ENCODE results near the gene AFF3. TPM values are rescaled to one million over a fixed set of nuclear protein-coding genes. Genes with fewer than 3 reads are reported as not detected.
"Not testable (repeated sequence)": the region's sequence is repeated elsewhere in the genome, so short reads cannot be mapped to it uniquely, and the experiment has no call there.

AFF3 gene
- total RNA-seq, 1 experiment from 2014 or later: not detected

DNA sequence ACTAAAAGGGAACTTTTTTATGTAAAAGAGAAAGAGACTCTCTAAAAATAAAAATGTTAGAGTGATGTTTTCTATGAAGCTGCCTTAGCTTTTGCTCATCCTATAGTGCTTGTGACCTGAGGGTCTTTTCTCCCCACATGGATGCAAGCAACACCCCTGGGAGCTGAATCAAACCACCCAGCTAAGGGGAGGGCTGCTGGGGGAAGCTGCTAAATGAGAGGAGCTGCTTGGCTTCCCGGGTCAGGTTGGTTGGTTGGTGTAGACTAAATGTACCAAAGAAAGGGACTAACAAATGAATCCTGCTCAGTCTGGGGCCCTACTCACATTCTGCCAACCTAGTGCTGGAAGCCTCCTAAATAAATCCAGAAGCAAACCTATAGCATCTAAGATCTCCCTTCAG, 35.0 kb downstream of the AFF3 start:
- H3K36me3 Mint-ChIP-seq (ENCODE audit: insufficient read depth, unreplicated experiment): no peaks in the 10 kb centered on the region
- H3K27ac Mint-ChIP-seq (ENCODE audit: unreplicated experiment): no peak overlapping the region
- DNase-seq: no peak
- H3K4me3 Mint-ChIP-seq (ENCODE audit: low read depth, unreplicated experiment): no peak overlapping the region
- CTCF ChIA-PET: no interaction called here
- no peaks in the 10 kb centered on the region for H3K4me1 Mint-ChIP-seq (ENCODE audit: low read depth, unreplicated experiment)
- H3K27me3 Mint-ChIP-seq (ENCODE audit: unreplicated experiment): peaks cover 73% of the 10 kb centered on the region
- no peaks in the 10 kb centered on the region for H3K9me3 Mint-ChIP-seq (ENCODE audit: low read depth, unreplicated experiment)
- TF ChIP-seq, protein P1, sequence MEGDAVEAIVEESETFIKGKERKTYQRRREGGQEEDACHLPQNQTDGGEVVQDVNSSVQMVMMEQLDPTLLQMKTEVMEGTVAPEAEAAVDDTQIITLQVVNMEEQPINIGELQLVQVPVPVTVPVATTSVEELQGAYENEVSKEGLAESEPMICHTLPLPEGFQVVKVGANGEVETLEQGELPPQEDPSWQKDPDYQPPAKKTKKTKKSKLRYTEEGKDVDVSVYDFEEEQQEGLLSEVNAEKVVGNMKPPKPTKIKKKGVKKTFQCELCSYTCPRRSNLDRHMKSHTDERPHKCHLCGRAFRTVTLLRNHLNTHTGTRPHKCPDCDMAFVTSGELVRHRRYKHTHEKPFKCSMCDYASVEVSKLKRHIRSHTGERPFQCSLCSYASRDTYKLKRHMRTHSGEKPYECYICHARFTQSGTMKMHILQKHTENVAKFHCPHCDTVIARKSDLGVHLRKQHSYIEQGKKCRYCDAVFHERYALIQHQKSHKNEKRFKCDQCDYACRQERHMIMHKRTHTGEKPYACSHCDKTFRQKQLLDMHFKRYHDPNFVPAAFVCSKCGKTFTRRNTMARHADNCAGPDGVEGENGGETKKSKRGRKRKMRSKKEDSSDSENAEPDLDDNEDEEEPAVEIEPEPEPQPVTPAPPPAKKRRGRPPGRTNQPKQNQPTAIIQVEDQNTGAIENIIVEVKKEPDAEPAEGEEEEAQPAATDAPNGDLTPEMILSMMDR (IDR thresholded peaks at IDR 0.05; ENCODE audit: unreplicated experiment): no peak
- intact Hi-C loops (cut with micrococcal nuclease; ENCODE audit: unreplicated experiment): no loop called here
- no TSS peak for BruUV-seq (replicated peaks)

DNA sequence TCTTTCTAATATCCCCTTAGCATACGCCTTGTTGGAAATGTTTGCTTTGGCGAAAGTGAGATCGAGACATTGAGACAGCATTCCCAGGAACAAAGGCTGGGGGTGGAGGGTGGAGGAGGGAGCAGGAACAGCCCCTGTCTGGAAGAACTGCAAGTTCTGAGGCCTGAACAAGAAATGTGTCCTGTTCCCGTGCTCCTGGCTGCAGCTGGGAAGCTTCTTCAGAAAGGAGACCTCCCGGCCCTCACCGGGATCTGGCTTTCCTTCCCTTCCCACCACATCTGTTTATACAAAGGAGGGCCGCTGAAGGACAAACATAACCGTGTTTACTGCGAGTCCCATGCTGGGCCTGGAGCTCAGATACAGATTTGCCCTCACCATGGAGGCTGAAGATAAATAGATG, 35.9 kb downstream of the AFF3 start:
- Mint-ChIP-seq H3K36me3 (ENCODE audit: insufficient read depth, unreplicated experiment) (no peaks in the 10 kb centered on the region), H3K4me3 (ENCODE audit: low read depth, unreplicated experiment) (no peak overlapping the region), H3K9me3 (ENCODE audit: low read depth, unreplicated experiment) (no peaks in the 10 kb centered on the region), H3K4me1 (ENCODE audit: low read depth, unreplicated experiment) (no peaks in the 10 kb centered on the region), H3K27me3 (ENCODE audit: unreplicated experiment) (peaks cover 64% of the 10 kb centered on the region), H3K27ac (ENCODE audit: unreplicated experiment) (no peak overlapping the region)
- no TSS peak for BruUV-seq (replicated peaks)
- CTCF ChIA-PET: interaction anchor here (0.6 kb wide), 1 partner anchor 869 kb away, joined by 4 read pairs; no protein-coding TSS in a partner anchor
- TF ChIP-seq, protein P1 (IDR thresholded peaks at IDR 0.05; ENCODE audit: unreplicated experiment): no peak
- no peak for DNase-seq
- intact Hi-C loops (cut with micrococcal nuclease; ENCODE audit: unreplicated experiment): no loop called here

DNA sequence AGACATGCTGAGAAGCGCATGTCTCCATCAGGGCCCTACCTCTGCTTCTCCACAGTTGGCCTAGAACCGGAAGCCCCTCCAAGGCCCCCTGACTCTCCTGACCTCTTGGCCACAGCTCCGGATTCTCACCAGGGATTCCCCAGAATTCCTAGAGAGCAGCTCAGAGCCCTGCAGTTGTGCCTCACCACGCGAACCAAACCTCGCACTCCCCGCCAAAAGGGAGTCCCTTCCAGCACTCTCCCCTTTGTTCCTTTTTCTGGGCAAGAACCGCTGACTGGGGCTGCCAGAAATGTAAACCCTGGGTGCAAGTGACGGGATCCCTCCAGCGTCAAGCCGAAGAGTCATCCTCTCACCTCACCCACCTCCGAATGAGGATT, 36.7 kb downstream of the AFF3 start:
- Mint-ChIP-seq H3K4me1 (ENCODE audit: low read depth, unreplicated experiment) (no peaks in the 10 kb centered on the region), H3K9me3 (ENCODE audit: low read depth, unreplicated experiment) (no peaks in the 10 kb centered on the region), H3K27ac (ENCODE audit: unreplicated experiment) (no peak overlapping the region), H3K36me3 (ENCODE audit: insufficient read depth, unreplicated experiment) (no peaks in the 10 kb centered on the region), H3K4me3 (ENCODE audit: low read depth, unreplicated experiment) (peak overlapping the region; percentile 32), H3K27me3 (ENCODE audit: unreplicated experiment) (peaks cover 56% of the 10 kb centered on the region)
- no TSS peak for BruUV-seq (replicated peaks)
- no peak for DNase-seq
- CTCF ChIA-PET: interaction anchor here (0.6 kb wide), 1 partner anchor 1028 kb away, joined by 6 read pairs; no protein-coding TSS in a partner anchor
- TF ChIP-seq, protein P1 (IDR thresholded peaks at IDR 0.05; ENCODE audit: unreplicated experiment): no peak
- intact Hi-C loops (cut with micrococcal nuclease; ENCODE audit: unreplicated experiment): no loop called here

DNA sequence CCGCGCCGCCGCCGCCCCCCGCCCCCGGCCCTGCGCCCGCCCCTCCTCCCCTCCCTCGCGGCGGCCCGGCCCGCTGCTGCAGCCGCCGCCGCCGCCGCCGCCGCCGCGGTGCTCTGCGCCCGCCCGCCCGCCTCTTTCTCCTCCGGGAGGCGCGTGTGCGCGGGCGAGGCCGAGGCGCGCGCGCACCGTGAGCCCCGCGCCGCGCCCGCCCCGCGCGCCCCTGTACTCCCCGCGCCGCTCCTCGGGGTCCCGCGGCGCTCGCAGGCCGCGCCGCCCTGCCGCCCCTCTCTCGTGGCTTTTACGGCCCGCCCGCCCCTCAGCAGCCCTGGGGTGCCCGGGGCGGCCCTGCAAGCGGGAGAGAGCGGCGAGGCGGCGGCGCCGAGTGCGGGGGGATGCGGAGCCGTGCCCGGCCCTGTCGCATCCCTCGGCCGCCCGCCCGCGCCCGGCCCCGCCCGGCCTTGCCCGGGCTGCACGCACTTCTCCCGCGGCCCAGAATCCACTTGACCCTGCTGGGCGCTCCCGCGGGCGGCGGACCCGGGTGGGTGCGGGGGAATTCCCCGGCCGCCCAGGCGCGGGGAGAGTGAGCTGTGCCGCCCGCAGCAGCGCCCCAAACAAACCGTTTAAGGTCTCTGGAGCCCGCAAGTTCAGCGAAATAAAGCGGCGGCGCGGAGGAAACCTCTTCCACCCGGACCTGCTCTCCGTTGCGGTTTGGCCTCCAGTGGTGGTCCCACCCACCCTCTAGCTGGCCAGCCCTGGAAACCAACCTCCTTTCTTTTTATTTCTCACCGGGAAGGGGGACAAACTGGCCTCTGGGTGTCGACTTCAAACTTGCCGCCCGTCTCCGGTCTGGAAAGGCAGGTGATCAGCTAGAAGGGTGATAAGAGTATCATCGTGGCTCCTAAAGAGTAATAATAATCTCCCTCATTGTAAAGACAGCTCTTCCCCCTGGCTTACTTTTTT, 37.4 kb downstream of the AFF3 start:
- DNase-seq: no peak
- Mint-ChIP-seq H3K9me3 (ENCODE audit: low read depth, unreplicated experiment) (no peaks in the 10 kb centered on the region), H3K27ac (ENCODE audit: unreplicated experiment) (no peak overlapping the region), H3K4me3 (ENCODE audit: low read depth, unreplicated experiment) (peak overlapping the region; percentile 32), H3K36me3 (ENCODE audit: insufficient read depth, unreplicated experiment) (no peaks in the 10 kb centered on the region), H3K4me1 (ENCODE audit: low read depth, unreplicated experiment) (no peaks in the 10 kb centered on the region), H3K27me3 (ENCODE audit: unreplicated experiment) (peaks cover 49% of the 10 kb centered on the region)
- BruUV-seq (replicated peaks): no TSS peak
- intact Hi-C loops (cut with micrococcal nuclease; ENCODE audit: unreplicated experiment): no loop called here
- CTCF ChIA-PET: interaction anchor here (0.6 kb wide), 1 partner anchor 1027 kb away, joined by 6 read pairs; no protein-coding TSS in a partner anchor
- TF ChIP-seq, protein P1 (IDR thresholded peaks at IDR 0.05; ENCODE audit: unreplicated experiment): no peak

DNA sequence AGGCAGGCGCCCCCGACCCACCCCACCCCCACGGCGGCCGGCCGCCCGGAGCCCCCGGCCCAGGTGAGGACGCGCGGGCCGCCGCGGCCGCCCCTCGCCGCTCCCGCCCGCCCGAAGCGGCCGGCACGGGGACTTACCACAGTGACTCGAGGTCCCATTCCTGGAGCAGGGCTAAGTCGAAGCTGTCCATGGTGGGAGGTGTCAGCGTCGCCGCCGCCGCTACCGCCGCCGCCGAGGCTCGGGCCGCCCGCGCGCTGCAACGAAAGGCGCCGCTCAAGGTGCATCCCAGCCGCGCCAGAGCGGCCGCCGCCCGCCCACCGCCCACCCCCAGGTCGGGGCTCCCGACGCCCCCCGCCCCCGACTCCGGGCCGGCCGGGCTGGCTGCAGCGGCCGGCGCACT, 38.1 kb downstream of the AFF3 start:
- peaks cover 42% of the 10 kb centered on the region for H3K27me3 Mint-ChIP-seq (ENCODE audit: unreplicated experiment)
- H3K4me3 Mint-ChIP-seq (ENCODE audit: low read depth, unreplicated experiment); H3K4me1 Mint-ChIP-seq (ENCODE audit: low read depth, unreplicated experiment); BruUV-seq (replicated peaks); H3K9me3 Mint-ChIP-seq (ENCODE audit: low read depth, unreplicated experiment); CTCF ChIA-PET; H3K36me3 Mint-ChIP-seq (ENCODE audit: insufficient read depth, unreplicated experiment); intact Hi-C loops (cut with micrococcal nuclease; ENCODE audit: unreplicated experiment); H3K27ac Mint-ChIP-seq (ENCODE audit: unreplicated experiment); DNase-seq: not testable (repeated sequence)

DNA sequence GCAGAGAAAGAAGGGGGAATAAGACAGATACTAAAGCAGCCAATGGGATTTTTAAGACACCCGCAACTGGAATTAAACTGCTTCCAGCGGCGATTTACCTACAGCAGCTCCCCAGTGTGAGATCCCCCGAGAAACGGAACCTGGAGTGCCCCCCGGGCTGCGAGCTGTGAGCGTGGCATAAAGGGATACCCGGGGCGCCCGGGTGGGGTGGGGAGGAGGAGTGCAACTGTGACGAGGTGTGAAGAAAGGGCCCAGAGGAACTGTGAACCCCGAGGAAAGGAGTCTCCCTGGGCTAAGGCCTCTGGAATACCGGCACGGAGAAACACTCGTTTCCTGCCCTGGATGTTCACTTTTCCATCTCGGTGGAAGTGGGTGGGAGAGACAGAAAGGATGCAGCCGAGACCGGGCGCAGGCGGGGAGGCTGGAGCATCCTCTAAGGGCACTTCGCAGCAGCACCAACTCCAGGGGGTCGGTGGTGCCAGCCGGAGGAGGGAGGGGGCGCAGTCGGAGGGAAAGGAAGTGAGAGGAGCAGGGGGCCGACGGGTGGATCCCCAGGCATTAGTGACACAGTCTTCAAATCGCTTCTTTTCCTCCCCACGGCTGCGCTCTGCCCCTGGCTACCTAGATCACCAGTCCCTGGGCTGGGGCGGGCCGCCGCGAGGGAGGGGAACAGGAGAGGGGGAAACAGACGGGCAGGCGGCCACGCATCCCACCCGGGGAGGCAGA, 38.7 kb downstream of the AFF3 start:
- H3K9me3 Mint-ChIP-seq (ENCODE audit: low read depth, unreplicated experiment); H3K4me1 Mint-ChIP-seq (ENCODE audit: low read depth, unreplicated experiment); H3K27ac Mint-ChIP-seq (ENCODE audit: unreplicated experiment); H3K36me3 Mint-ChIP-seq (ENCODE audit: insufficient read depth, unreplicated experiment); CTCF ChIA-PET; BruUV-seq (replicated peaks); intact Hi-C loops (cut with micrococcal nuclease; ENCODE audit: unreplicated experiment); DNase-seq; H3K4me3 Mint-ChIP-seq (ENCODE audit: low read depth, unreplicated experiment): not testable (repeated sequence)
- H3K27me3 Mint-ChIP-seq (ENCODE audit: unreplicated experiment): peaks cover 38% of the 10 kb centered on the region

Measured in Calu3 (cell line).